Endothelial cell of umbilical vein (primary cell): ENCODE measurements around the gene PRRX2. TPM values are rescaled to one million over a fixed set of nuclear protein-coding genes. Genes with fewer than 3 reads are reported as not detected.

ENCODE experiments used
- BruUV-seq: library from RNA; stranded (reverse); fragments of 400-500 nt; replicated peaks from 2 replicates; lab custom pipeline; 2021; lab: Mats Ljungman, UMichigan
- CTCF ChIA-PET: fragments of 300-600, 350-600 bp; sonication (Branson Sonifier 250); formaldehyde crosslinking; loops from one replicate; lab custom pipeline; 2021; ENCODE audit warnings: antibody characterized with exemption, inconsistent platforms; lab: Charles Lee
- POLR2A ChIA-PET: fragments of 300-600, 350-600 bp; sonication (Branson Sonifier 250); formaldehyde crosslinking; loops from one replicate; lab custom pipeline; 2021; ENCODE audit warnings: antibody characterized with exemption, inconsistent platforms; lab: Charles Lee
- DNase-seq: peaks from one replicate; pipeline ENCODE4 v3.0.0-alpha.2; 2011; ENCODE audit warnings: low read depth, low spot score
- FAIRE-seq: peaks from 2 replicates; lab custom pipeline; 2011; peaks lifted over from hg19 to GRCh38; lab: Jason Lieb, UNC
- H2AFZ ChIP-seq: 2 replicates; pipeline ENCODE4 v1.6.0; 2012; ENCODE audit warnings: low read depth, low read length, control low read depth, inconsistent platforms
- H3K27ac ChIP-seq: 2 replicates; pipeline ENCODE4 v1.5.1; 2011; ENCODE audit warnings: low read depth, mild to moderate bottlenecking, control low read depth, low read length, moderate library complexity; ENCODE audit not compliant: insufficient read depth
- H3K27me3 ChIP-seq, 2 experiments: 2 replicates each; pipeline versions ENCODE4 v1.6.0 to v1.6.1; 2011; ENCODE audit warnings: low read length in 2 of 2, mixed read lengths in 1 of 2; ENCODE audit not compliant: control insufficient read depth in 2 of 2, insufficient read depth in 2 of 2
- H3K36me3 ChIP-seq, 2 experiments: 2 replicates in 1 of 2; 3 replicates in 1 of 2; pipeline ENCODE4 v1.5.1; 2011; ENCODE audit warnings: low read length in 2 of 2, mild to moderate bottlenecking in 1 of 2, moderate library complexity in 1 of 2; ENCODE audit not compliant: control insufficient read depth in 2 of 2, insufficient read depth in 2 of 2; ENCODE audit errors: extremely low read depth in 1 of 2
- H3K4me1 ChIP-seq: 3 replicates; pipeline ENCODE4 v1.5.1; 2011; ENCODE audit warnings: mild to moderate bottlenecking, low read length; ENCODE audit not compliant: control insufficient read depth, insufficient read depth; ENCODE audit errors: extremely low read depth
- H3K4me2 ChIP-seq: 2 replicates; pipeline ENCODE4 v1.6.1; 2011; ENCODE audit warnings: low read length, control low read depth, mixed read lengths; ENCODE audit not compliant: insufficient read depth
- H3K4me3 ChIP-seq, 3 experiments: fragments of 200-600 bp in 1 of 3; sonication (generic), shearing (Covaris generic) in 1 of 3; replicated peaks in 1 of 3; 2 replicates each; pipeline ENCODE4 v1.5.1; 2011 to 2016; ENCODE audit warnings: control low read depth in 3 of 3, low read length in 3 of 3, mild to moderate bottlenecking in 2 of 3, inconsistent platforms in 1 of 3, low read depth in 1 of 3, moderate library complexity in 1 of 3; ENCODE audit not compliant: insufficient read depth in 1 of 3
- H3K79me2 ChIP-seq: 2 replicates; pipeline ENCODE4 v1.6.0; 2012; ENCODE audit warnings: low read length, inconsistent platforms; ENCODE audit not compliant: control insufficient read depth, insufficient read depth
- H3K9ac ChIP-seq: replicated peaks from 2 replicates; pipeline ENCODE3; 2011; ENCODE audit warnings: low read length, control low read depth; ENCODE audit not compliant: insufficient read depth; ENCODE audit errors: extremely low read depth
- H3K9me1 ChIP-seq: replicated peaks from 3 replicates; pipeline ENCODE4 v1.6.0; 2011; ENCODE audit warnings: mild to moderate bottlenecking, low read length; ENCODE audit not compliant: control insufficient read depth, insufficient read depth; ENCODE audit errors: extremely low read depth
- H3K9me3 ChIP-seq: replicated peaks from 2 replicates; pipeline ENCODE4 v1.5.1; 2012; ENCODE audit warnings: low read length, inconsistent platforms; ENCODE audit not compliant: control insufficient read depth, insufficient read depth
- H4K20me1 ChIP-seq: replicated peaks from 2 replicates; pipeline ENCODE3; 2011; ENCODE audit warnings: mild to moderate bottlenecking, low read length; ENCODE audit not compliant: control insufficient read depth, insufficient read depth; ENCODE audit errors: extremely low read depth
- CTCF ChIP-seq, 2 donors: IDR thresholded peaks; 1 replicate in 1 of 2; 2 replicates in 1 of 2; pipeline ENCODE4 v1.5.1; 2011; ENCODE audit warnings: low read length in 2 of 2, mild to moderate bottlenecking in 2 of 2, moderate library complexity in 2 of 2, control low read depth in 1 of 2, inconsistent platforms in 1 of 2, low read depth in 1 of 2; ENCODE audit not compliant: insufficient read depth in 1 of 2; ENCODE audit errors: extremely low read depth in 1 of 2
- EZH2 ChIP-seq: IDR thresholded peaks from 2 replicates; pipeline ENCODE4 v1.6.1; 2012; ENCODE audit warnings: borderline replicate concordance, low read depth, mild to moderate bottlenecking, moderate library complexity, low read length, inconsistent platforms; ENCODE audit not compliant: severe bottlenecking
- FOS ChIP-seq: IDR thresholded peaks from 2 replicates; pipeline ENCODE4 v1.6.1; 2011; ENCODE audit warnings: mild to moderate bottlenecking, low read length, moderate library complexity, borderline replicate concordance; ENCODE audit not compliant: insufficient read depth
- GATA2 ChIP-seq: IDR thresholded peaks from 2 replicates; pipeline ENCODE4 v1.7.0; 2011; ENCODE audit warnings: low read depth, mild to moderate bottlenecking, moderate library complexity, mixed read lengths, low read length; ENCODE audit not compliant: insufficient read length, insufficient read depth
- JUN ChIP-seq: IDR thresholded peaks from 2 replicates; pipeline ENCODE4 v1.6.1; 2011; ENCODE audit warnings: borderline replicate concordance, low read depth; ENCODE audit not compliant: insufficient read length, insufficient read depth
- MYC ChIP-seq: IDR thresholded peaks from one replicate; pipeline ENCODE4 v1.6.1; 2011; ENCODE audit warnings: mild to moderate bottlenecking, low read depth, low read length
- POLR2A ChIP-seq: IDR thresholded peaks from 2 replicates; pipeline ENCODE4 v1.6.1; 2012; ENCODE audit warnings: low read depth, mild to moderate bottlenecking, control low read depth, low read length
- POLR2AphosphoS5 ChIP-seq: IDR thresholded peaks from 2 replicates; pipeline ENCODE4 v1.6.1; 2012; ENCODE audit warnings: low read depth, mild to moderate bottlenecking, control low read depth, low read length, moderate library complexity; ENCODE audit not compliant: insufficient read depth
- dilution Hi-C: fragments of 300-500 bp; cut with MboI; formaldehyde crosslinking; loops from one replicate; pipeline ENCODE4 v1.15.0; 2019; ENCODE audit warnings: low sequenced_read_pairs; ENCODE audit not compliant: extremely low pct_ligation_motif_present
- intact Hi-C: fragments of 100-400 bp; cut with micrococcal nuclease; formaldehyde crosslinking; loops from one replicate; pipeline ENCODE4 v1.10.0; 2022
- polyA plus RNA-seq, 4 experiments: library from polyadenylated mRNA; depleted of rRNA in 3 of 4; stranded (reverse) in 3 of 4; unstranded in 1 of 4; fragments of >200 nt; gene quantifications; 2 replicates each; pipeline versions ENCODE4 v1.2.1 to v1.2.3, GENCODE V29; 2011 to 2012; ENCODE audit warnings: missing spikeins in 1 of 4
- total RNA-seq: library from RNA; stranded (reverse); gene quantifications from 2 replicates; pipeline ENCODE4 v1.2.3, GENCODE V29; 2021

Gene PRRX2
- total and polyA plus RNA-seq, 2 donors (not counting 3 experiments of a cell fraction or from before 2014, with no cell fraction given), result 0.19 to 0.77 TPM

- Histone ChIP-seq H3K9me1 (no peaks in the 10 kb centered on the region), H3K36me3 (peaks cover 14 to 46% of the 10 kb centered on the region in 2 experiments), H3K4me3 (no peak overlapping the region), H3K4me2 (no peak overlapping the region), H3K79me2 (peaks cover 42% of the 10 kb centered on the region), H3K27ac (no peak overlapping the region), H3K9ac (no peak overlapping the region), H3K4me1 (peaks cover 10% of the 10 kb centered on the region), H2AFZ (no peak overlapping the region), H3K9me3 (no peaks in the 10 kb centered on the region), H3K27me3 (no peaks in the 10 kb centered on the region), H4K20me1 (no peaks in the 10 kb centered on the region)
- intact Hi-C loops, result no loop called here
- TF ChIP-seq EZH2 (no peak), CTCF (IDR thresholded peaks at IDR 0.05; ENCODE audit: extremely low read depth in 1 of 2, insufficient read depth in 1 of 2, low read depth in 1 of 2, low read length in 2 of 2) (no peak), POLR2AphosphoS5 (no peak), GATA2 (no peak), POLR2A (peak; percentile 1), JUN (no peak), MYC (no peak), FOS (no peak)
- CTCF ChIA-PET, result interaction anchor here (1.5 to 4.7 kb wide), 3 partner anchors 12 to 505 kb away, joined by 4 to 27 read pairs (median 6); partner anchors contain the start of gene NTMT1
- FAIRE-seq, result no peak
- POLR2A ChIA-PET, result no interaction called here
- BruUV-seq, result no TSS peak
- DNase-seq, result no peak
- dilution Hi-C loops, result no loop called here
Observed at GRCh38 chr9:129637102-129637501, 28.3 kb upstream of the PRRX2 start.
